HUDEP-2 (cell line): ENCODE data around the gene LCT.
"Not testable (repeated sequence)": the region's sequence is repeated elsewhere in the genome, so short reads cannot be mapped to it uniquely, and the experiment has no call there.

Experiments
- DNase-seq, 76 experiments: peaks; one replicate each; lab custom pipeline; 2025; ENCODE audit not compliant: unreplicated experiment in 76 of 76; lab: John Stamatoyannopoulos, UW

The LCT gene

DNA sequence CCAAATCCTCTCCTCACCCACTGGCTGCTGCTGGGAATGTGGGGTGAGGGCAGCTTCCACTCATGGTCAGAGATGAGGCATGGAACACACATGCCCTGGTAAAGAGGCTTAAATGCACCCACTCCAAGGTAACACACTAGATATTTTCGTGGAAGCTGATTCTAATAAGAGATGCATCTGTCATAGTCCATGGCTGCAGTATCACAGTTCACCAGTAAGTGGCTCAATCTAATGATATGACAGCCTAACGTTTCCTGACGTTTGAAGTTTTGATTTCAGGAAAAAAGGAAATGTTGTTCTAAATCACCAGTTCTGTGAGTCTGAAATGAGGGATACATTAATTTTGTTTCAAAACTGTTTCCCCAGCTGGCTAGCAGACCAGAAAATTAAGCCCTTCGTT, 38.2 kb downstream of the LCT start:
- peak in 1 of 76 experiments; percentile 8 for DNase-seq

GRCh38 chr2:135798275-135798705, 38.7 kb downstream of the LCT start:
- no peak for DNase-seq

DNA sequence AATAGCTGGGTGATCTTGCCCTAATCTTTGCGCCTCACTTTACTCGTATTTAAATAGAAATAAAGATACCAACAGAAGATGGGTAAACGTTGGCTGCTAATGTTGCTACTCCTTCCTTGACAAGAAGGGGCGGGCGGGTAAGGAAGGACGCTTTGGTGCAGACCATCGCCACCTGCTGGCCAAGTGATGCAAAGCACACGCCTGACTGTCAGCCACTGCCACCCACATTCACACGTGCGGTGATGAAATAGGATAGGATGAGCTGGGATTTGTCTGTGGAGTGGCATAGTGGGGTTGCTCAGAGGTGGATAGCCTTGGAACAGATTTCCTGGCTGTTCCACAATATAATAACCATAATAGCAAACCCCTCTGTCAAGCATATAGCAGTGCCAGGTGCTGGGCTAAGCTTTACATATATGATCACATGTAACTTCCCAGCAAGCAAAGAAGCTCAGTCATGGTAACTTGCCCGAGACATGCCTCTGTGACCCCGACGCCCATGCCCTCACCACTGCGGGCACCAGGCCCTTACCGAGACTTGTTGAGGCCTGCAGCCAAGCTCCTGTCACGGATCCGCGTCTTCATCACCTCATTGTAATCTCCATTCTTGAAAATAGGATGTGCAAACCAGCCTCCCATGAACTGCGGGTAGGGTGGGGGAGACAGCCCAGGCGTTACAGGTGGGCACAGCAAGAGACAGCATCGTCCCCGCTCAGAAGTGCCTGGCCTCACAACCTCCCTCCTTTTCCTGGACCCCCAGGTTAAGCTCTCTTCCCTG, 39.3 kb downstream of the LCT start:
- peak in 68 of 76 experiments; percentile 1 to 74 (median 47) for DNase-seq

DNA sequence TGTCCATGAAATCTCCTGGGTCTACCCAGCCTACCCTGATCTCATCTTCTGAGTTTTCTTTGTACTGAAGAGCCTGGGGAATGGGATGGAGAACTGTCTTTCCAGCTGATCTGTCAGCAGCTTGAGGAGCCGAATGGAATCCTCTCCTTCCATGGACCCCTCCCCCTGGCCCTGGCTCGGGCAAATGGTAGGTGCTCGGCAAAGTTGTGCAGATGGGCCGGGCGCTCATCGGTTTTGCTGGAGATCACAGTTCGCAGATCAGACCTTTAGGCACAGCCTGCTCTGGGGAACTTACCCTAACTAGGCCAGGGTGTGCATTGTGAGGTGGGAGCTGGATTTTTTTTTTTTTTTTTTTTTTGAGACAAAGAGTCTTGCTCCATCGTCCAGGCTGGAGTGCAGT, 40.4 kb downstream of the LCT start:
- no peak for DNase-seq

DNA sequence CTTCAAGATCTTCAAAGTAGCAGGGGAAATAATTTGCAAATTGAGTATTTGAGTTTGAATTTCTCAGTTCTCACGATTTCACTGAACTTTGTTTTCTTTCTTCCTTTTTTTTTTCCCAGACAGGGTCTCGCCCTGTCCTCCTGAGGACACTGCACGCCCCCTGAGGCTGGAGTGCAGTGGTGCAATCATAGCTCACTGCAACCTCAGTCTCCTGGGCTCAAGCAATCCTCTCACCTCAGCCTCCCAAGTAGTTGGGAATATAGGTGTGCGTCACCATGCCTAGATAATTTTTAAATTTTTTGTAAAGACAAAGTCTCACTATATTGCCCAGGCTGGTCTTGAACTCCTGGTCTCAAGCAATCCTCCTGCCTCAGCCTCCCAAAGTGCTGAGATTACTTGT, 41.3 kb downstream of the LCT start:
- DNase-seq = not testable (repeated sequence)

DNA sequence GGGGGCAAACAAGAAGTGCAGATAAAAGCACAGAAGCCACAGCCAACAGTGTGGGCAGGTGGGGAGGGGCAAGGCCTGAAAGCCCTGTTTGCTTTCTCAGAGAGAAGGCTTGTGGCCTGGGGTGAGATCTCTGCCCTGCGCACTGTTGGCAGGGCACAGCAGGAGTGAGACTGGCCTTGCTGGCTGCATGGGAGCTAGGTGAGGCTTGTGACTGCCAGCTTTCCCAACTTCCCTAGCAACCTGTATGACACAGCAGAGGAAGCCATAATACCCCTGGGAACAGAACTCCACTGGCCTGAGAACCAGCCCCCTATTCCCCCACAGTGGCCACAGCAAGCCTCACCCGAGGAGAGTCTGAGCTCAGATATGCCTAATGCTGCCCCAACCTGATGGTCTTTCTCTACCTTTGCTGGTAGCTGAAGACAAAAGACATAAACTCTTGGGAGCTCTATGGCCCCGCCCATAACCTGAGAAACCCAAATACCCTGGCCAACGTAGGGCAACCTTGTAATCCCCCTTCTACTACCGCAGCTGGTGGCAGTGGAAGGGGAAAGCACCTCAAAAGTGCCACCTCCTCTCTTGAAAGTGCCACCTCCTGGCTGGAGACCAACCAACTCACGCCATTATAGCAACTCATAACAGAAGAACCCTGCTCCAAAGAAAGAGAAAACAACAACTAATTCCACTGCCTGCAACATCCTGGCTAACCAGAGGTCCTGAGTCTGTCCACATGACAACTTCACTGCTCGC, 44.4 kb downstream of the LCT start:
- no peak for DNase-seq

- no peak for DNase-seq
Observed at GRCh38 chr2:135791418-135792190, 45.4 kb downstream of the LCT start.

DNA sequence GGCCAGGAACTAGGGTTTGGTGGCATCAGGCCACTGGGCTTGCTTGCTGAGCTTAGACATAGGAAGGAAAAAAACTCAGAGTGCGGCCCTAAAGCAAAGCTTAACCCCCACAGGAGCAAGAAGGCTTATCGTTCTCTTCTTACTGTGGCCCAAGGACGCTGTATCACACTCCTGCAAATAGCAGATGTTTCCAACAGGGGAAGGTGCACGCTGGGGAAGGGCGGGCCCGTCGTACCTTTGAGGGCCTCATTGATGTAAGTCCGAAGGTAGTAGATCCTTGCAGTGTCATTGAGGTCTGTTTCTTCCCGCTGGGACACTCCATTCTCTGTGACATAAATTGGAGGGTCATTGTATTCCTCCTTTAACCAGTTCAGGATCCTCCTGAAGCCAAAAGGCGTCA, 46.6 kb downstream of the LCT start:
- no peak for DNase-seq

DNA sequence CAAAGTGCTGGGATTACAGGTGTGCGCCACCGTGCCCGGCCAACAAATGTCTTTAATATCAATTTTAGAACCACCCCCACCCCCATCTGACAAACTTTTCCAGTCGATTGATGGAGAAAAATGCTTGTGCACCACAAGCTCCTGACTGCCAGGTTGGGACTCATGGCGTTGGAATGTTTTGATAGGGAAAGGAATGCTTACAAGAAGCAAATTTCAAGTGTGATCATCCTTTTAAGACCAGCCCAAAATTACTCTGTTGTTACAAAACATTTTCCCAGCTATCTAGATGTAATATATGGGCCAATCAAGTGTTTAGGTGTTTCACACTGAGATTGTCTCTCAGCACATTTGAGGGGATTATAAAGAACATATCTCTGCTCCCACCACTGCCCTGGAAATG, 50.2 kb downstream of the LCT start:
- no peak for DNase-seq

DNA sequence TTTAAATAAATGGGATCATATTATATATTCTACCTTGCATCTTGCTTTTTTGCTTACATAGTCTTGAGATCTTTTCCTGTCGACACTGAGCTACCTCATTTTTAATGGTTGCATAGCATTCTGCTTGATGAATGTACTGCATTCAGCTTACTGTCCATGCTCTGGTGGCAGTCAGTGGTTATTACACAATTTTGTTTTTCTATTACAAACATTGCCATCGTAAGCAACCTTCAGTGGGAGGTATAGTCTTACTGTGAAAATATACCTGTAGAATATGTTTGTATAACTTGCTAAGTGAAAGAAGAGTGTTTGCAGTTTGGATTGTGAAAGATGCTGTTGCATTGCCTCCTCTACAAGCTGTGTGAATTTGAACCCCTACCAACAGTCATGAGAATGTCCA, 52.0 kb downstream of the LCT start:
- DNase-seq = no peak

- DNase-seq = no peak
Observed at GRCh38 chr2:135783439-135783838, 53.5 kb downstream of the LCT start.

DNA sequence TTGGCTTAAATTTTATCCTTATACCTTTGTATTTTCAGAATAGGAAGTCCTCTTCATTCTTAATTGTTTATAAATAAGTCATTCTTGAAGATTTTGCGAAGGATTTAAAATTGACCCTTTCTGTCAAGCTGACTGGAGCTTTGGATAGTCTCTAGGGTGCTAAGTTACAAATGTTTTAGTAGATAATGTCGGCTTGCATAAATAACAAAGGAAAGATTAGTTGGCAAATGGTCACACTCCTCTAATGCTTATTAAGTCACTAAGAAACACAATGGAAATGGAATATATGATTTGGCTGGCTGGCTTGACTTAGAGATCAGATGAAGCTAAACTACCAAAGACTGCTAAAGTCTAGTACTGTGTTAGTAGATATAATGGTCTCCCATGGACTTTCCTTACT, 54.8 kb downstream of the LCT start:
- no peak for DNase-seq

DNA sequence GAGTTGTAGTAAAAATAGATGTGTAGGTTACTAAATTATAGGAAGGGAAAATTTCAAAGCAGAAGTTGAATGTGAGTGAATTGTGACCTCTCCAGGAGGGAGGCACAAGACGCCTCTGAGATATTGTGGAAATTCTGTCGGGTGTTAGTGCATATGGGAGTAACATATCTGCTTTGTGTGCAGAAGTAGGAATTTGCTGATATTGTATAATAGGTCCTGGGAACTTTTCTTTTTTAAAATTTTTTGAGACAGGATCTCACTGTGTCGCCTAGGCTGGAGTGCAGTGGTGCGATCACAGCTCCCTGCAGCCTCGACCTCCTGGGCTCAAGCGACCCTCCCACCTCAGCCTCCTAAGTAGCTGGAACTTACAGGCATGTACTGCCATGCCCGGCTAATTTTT, 60.6 kb downstream of the LCT start:
- no peak for DNase-seq

GRCh38 chr2:135775420-135775819, 61.6 kb downstream of the LCT start:
- no peak for DNase-seq

DNA sequence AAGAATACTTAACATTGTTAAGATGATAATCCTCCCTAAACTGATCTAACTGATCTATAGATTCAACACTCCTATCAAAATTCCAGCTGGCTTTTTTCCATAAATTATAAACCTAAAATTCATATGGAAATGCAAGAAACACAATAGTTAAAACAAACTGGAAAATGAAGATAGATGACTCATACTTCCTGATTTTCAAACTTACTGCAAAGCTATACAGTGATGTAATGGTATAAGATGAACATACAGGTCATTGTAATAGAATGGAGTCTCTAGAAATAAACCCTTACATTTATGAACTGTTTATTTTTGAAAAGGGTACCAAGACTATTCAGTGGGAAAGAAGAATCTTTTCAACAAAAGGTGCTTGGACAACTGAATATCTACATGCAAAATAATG, 63.1 kb downstream of the LCT start:
- no peak for DNase-seq

DNA sequence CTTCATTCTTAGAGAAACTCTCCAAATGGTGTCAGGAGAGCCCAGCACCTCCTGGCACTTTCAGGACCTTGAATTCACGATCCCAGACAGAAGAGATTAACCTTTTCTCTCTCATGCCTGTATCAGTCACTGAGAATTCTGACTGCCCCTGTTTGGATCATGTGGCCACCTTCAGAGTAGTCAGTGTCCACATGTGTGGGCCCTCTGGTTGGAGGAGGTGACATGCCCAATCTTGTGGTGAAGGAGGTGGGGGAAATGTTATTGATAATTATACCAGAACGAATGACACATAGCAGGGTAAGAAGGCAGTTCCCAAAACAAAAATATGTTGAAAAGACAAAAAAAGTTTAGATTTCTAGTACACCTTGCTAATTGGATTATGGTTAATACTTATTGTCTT, 63.7 kb downstream of the LCT start:
- DNase-seq = no peak

DNA sequence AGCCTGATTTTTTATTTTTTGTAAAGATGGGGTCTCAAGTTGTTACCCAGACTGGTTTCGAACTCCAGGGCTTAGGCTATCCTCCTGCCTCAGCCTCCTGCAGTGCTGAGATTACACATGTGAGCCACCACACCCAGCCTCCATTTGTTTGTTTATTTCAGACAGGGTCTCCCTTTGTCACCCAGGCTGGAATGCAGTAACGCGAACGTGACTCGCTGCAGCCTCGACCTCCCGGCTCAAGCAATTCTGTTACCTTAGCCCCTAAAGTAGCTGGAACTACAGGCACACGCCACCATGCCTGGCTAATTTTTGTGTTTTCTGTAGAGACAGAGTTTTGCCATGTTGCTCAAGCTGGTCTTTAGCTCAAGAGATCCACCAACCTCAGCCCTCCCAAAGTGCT, 68.1 kb downstream of the LCT start:
- no peak for DNase-seq

GRCh38 chr2:135762530-135762929, 74.5 kb downstream of the LCT start:
- no peak for DNase-seq

DNA sequence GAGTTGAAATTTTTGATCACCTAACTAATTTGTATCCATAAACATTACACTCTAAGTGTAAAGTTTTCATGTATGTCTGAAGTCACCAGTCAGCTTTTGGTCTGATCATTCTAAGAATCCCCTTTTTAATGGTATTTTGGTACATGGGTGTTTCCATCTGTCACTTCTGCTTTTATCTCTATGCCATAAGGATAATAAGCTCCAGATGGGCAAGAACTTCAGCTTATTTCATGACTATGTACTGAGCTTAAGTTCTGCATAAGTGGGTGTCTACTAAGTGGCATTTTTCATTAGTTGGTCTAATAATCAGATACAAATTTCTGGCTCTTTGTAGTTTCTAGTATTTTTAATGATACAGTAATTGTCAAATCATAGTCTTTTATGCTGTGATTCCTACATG, 75.0 kb downstream of the LCT start:
- no peak for DNase-seq

DNA sequence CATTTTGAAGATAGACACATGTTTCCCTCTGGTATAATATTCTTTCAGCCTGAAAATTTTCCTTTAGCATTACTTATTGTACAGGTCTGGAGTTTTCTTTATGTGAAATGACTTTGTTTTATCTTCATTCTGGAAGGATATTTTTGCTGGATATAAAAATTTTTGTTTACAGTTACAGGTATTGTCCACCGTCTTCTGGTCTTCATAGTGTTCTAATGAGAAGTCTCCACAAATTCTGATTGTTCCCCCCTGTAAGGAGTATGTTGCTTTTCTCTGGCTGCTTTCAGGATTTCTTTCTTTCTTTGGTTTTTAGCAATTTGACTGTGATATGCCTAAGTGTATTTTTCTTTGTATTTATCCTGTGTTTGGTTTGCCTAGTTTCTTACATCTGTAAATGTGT, 80.3 kb downstream of the LCT start:
- DNase-seq = no peak

GRCh38 chr2:135755573-135755972, 81.4 kb downstream of the LCT start:
- DNase-seq = no peak

DNA sequence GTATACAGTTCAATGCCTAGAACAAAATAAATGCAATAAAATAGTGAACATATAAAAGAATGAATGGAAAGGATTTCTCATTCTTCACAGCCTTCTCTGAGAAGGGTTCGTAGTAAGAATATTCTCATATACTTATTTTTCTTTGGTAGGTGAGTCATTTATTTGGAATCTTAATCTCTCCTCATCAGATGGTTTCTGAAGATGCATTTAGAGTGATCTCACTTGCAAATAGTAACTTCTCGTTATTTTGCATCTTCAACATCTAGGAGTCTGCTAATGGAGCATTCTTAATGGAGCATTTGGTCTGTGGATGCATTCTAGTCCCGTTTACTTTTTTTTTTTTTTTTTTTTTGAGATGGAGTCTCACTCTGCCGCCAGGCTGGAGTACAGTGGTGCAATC, 91.4 kb downstream of the LCT start:
- DNase-seq = no peak
